Panc1 (cell line): Measurements from ENCODE around the gene FERMT3.

ENCODE experiments used
- CTCF ChIP-seq: fragments of 450-650 bp; IDR thresholded peaks from 2 replicates; pipeline ENCODE4 v1.5.1; 2017; ENCODE audit warnings: mild to moderate bottlenecking
- POLR2AphosphoS5 ChIP-seq: IDR thresholded peaks from 2 replicates; pipeline ENCODE4 v1.6.1; 2012; ENCODE audit warnings: mild to moderate bottlenecking, low read depth, low read length, moderate library complexity
- REST ChIP-seq, 2 experiments: IDR thresholded peaks; 2 replicates each; pipeline ENCODE4 v1.6.1; 2011 to 2012; ENCODE audit warnings: low read depth in 2 of 2, control low read depth in 1 of 2, low read length in 1 of 2, mild to moderate bottlenecking in 1 of 2, moderate library complexity in 1 of 2; ENCODE audit not compliant: insufficient read depth in 1 of 2
- SIN3A ChIP-seq: IDR thresholded peaks from 2 replicates; pipeline ENCODE4 v1.6.1; 2012; ENCODE audit warnings: low read depth, mild to moderate bottlenecking, low read length, moderate library complexity, borderline replicate concordance; ENCODE audit not compliant: insufficient read depth

DNA sequence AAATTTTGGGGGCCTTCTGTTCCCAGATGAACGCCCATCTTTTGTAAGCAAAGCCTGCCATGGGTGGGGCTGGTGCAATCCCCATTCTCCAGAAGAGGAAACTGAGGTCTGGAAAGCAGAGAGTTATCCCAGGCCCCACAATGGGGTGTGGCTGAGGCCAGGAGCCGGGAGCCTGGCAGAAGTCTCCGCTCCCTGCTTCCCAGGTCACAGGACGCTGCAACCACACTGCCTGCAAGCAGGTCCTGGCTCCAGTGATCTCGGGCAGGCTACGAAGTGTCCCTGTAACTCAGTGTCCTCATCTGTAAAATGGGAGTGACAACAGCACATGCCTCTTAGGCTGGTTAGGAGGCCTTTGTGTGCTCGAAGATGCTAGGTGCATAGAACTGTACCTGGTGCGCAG lies 46.5 kb downstream of the FERMT3 start:
- TF ChIP-seq CTCF, result no peak
- TF ChIP-seq SIN3A, result no peak
- TF ChIP-seq REST (IDR thresholded peaks at IDR 0.05; ENCODE audit: insufficient read depth in 1 of 2, low read depth in 2 of 2, low read length in 1 of 2), result no peak
- TF ChIP-seq POLR2AphosphoS5, result no peak
